OCI-LY1 (cell line): ENCODE results near the gene SMAD3.

Experiments
- H2AFZ ChIP-seq: fragments of 200-600 bp; sonication (generic), shearing (Covaris generic); 2 replicates; pipeline ENCODE4 v1.6.0; 2014; ENCODE audit warnings: antibody characterized with exemption, mild to moderate bottlenecking, low read length
- H3F3A ChIP-seq: fragments of 200-600 bp; sonication (generic), shearing (Covaris generic); 2 replicates; pipeline ENCODE4 v1.6.0; 2014; ENCODE audit warnings: mild to moderate bottlenecking, antibody characterized with exemption, low read length, moderate library complexity; ENCODE audit not compliant: insufficient read depth
- H3K27ac ChIP-seq: fragments of 200-600 bp; sonication (generic); 2 replicates; pipeline ENCODE4 v1.5.1; 2014; ENCODE audit warnings: low read length, mixed run types, mild to moderate bottlenecking, low read depth; ENCODE audit not compliant: poor library complexity, severe bottlenecking
- H3K27me3 ChIP-seq: fragments of 200-600 bp; sonication (generic); 2 replicates; pipeline ENCODE4 v1.6.0; 2014; ENCODE audit warnings: antibody characterized with exemption, mild to moderate bottlenecking, low read length, moderate library complexity; ENCODE audit not compliant: insufficient read depth
- H3K36me3 ChIP-seq: fragments of 200-600 bp; sonication (generic); 2 replicates; pipeline ENCODE4 v1.6.1; 2014; ENCODE audit warnings: mild to moderate bottlenecking, antibody characterized with exemption, low read length, moderate library complexity, mixed read lengths; ENCODE audit not compliant: insufficient read depth
- H3K4me1 ChIP-seq: fragments of 200-600 bp; sonication (generic); 2 replicates; pipeline ENCODE4 v1.5.1; 2014; ENCODE audit warnings: mild to moderate bottlenecking, low read length, moderate library complexity; ENCODE audit not compliant: insufficient read depth, severe bottlenecking
- H3K4me2 ChIP-seq: fragments of 200-600 bp; sonication (generic), shearing (Covaris generic); 2 replicates; pipeline ENCODE4 v1.6.1; 2014; ENCODE audit warnings: low read length
- H3K4me3 ChIP-seq: fragments of 200-600 bp; sonication (generic); 2 replicates; pipeline ENCODE4 v1.5.1; 2014; ENCODE audit warnings: low read length, low read depth, mild to moderate bottlenecking, mixed read lengths; ENCODE audit not compliant: poor library complexity, severe bottlenecking
- H3K79me2 ChIP-seq: fragments of 200-600 bp; shearing (Covaris generic); 2 replicates; pipeline ENCODE4 v1.6.1; 2016; ENCODE audit warnings: mixed run types, low read length, mixed read lengths; ENCODE audit not compliant: insufficient read depth
- H3K9ac ChIP-seq: fragments of 200-600 bp; sonication (generic), shearing (Covaris generic); 2 replicates; pipeline ENCODE4 v1.6.1; 2014; ENCODE audit warnings: mild to moderate bottlenecking, low read length, mixed read lengths
- H3K9me2 ChIP-seq: fragments of 200-600 bp; sonication (generic), shearing (Covaris generic); 2 replicates; pipeline ENCODE4 v1.6.1; 2014; ENCODE audit warnings: low read depth, mild to moderate bottlenecking, low read length, mixed read lengths
- H3K9me3 ChIP-seq: fragments of 200-600 bp; shearing (Covaris generic); 2 replicates; pipeline ENCODE4 v1.6.1; 2014; ENCODE audit warnings: low read length, mixed read lengths
- H4K20me1 ChIP-seq: fragments of 200-600 bp; sonication (generic), shearing (Covaris generic); 2 replicates; pipeline ENCODE4 v1.6.0; 2016; ENCODE audit warnings: mild to moderate bottlenecking, low read length; ENCODE audit not compliant: insufficient read depth
- CTCF ChIP-seq: fragments of 200-600 bp; sonication (generic), shearing (Covaris generic); IDR thresholded peaks from 2 replicates; pipeline ENCODE4 v1.5.1; 2017; ENCODE audit warnings: mild to moderate bottlenecking, antibody characterized with exemption, low read length, moderate library complexity, mixed read lengths
- EZH2 ChIP-seq: fragments of 200-600 bp; sonication (generic), shearing (Covaris generic); IDR thresholded peaks from 2 replicates; pipeline ENCODE4 v1.8.0; 2017; ENCODE audit warnings: borderline replicate concordance, mixed run types, mild to moderate bottlenecking, antibody characterized with exemption, low read length, moderate library complexity, mixed read lengths

Gene SMAD3

GRCh38 chr15:67042551-67043142, 22.8 kb upstream of the SMAD3 start:
- Histone ChIP-seq H2AFZ (no peak overlapping the region), H3K27ac (no peak overlapping the region), H3K36me3 (no peaks in the 10 kb centered on the region), H3K9me2 (no peaks in the 10 kb centered on the region), H3K4me3 (no peak overlapping the region), H3K9me3 (no peaks in the 10 kb centered on the region), H3K79me2 (no peaks in the 10 kb centered on the region), H3K4me2 (no peak overlapping the region), H3K27me3 (peaks cover 8% of the 10 kb centered on the region; the same call in 1 of the 2 replicates), H3F3A (no peaks in the 10 kb centered on the region), H3K9ac (no peak overlapping the region), H3K4me1 (no peaks in the 10 kb centered on the region), H4K20me1 (no peaks in the 10 kb centered on the region)
- TF ChIP-seq CTCF (no peak), EZH2 (no peak)

GRCh38 chr15:67043939-67044771, 21.2 kb upstream of the SMAD3 start:
- H3K9me3 ChIP-seq = no peaks in the 10 kb centered on the region
- H3K79me2 ChIP-seq = no peaks in the 10 kb centered on the region
- no peaks in the 10 kb centered on the region for H3F3A ChIP-seq
- no peaks in the 10 kb centered on the region for H3K9me2 ChIP-seq
- H3K27ac ChIP-seq = no peak overlapping the region
- H3K4me1 ChIP-seq = no peaks in the 10 kb centered on the region
- no peak overlapping the region for H3K4me2 ChIP-seq
- no peak overlapping the region for H3K4me3 ChIP-seq
- H3K36me3 ChIP-seq = no peaks in the 10 kb centered on the region
- no peak overlapping the region for H3K9ac ChIP-seq
- H4K20me1 ChIP-seq = no peaks in the 10 kb centered on the region
- H2AFZ ChIP-seq = no peak overlapping the region
- TF ChIP-seq EZH2 = no peak
- no peak for TF ChIP-seq CTCF
- H3K27me3 ChIP-seq = peaks cover 4% of the 10 kb centered on the region; the same call in 1 of the 2 replicates

- H3K27ac ChIP-seq = no peak overlapping the region
- H3K4me3 ChIP-seq = no peak overlapping the region
- H3K4me2 ChIP-seq = no peak overlapping the region
- H3K36me3 ChIP-seq = no peaks in the 10 kb centered on the region
- no peaks in the 10 kb centered on the region for H3F3A ChIP-seq
- H3K4me1 ChIP-seq = peaks cover 19% of the 10 kb centered on the region
- no peak overlapping the region for H3K9ac ChIP-seq
- TF ChIP-seq CTCF (no peak), EZH2 (no peak)
- H3K9me3 ChIP-seq = no peaks in the 10 kb centered on the region
- no peaks in the 10 kb centered on the region for H3K9me2 ChIP-seq
- no peaks in the 10 kb centered on the region for H4K20me1 ChIP-seq
- H3K79me2 ChIP-seq = no peaks in the 10 kb centered on the region
- no peak overlapping the region for H2AFZ ChIP-seq
- no peaks in the 10 kb centered on the region for H3K27me3 ChIP-seq
Observed at GRCh38 chr15:67047149-67047661, 18.2 kb upstream of the SMAD3 start.
